ENCODE data around the gene TTC21A.

Gene TTC21A

DNA sequence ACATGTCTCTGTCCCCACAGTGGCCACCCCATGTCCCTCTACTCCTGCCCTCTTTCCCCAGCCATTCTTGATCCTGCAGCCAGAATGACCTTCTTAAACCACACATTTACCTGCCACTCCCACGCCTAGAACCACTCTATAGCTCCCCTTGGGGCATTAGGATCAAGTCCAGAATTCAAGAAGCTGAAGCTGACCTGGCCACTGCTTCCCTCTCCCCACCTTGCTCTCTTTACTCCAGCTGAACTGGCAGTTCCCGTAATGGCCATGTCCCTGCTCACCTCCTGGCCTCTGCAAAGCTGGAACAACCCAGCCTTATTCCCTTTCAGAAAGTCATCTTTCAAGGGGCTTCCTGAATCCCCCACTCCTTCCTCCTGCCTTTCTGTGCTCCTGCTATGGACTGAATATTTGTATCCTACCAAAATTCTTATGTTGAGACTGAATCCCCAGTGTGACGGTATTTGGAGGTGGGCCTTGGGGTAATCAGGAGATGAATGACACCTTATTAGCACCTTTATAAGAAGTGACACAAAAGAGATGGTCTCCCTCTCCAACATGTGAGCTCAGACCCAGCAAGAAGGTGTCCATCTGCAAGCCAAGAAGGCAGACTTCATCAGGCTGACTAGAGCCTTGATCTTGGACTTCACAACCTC, 42.1 kb downstream of the TTC21A start:
- no peak for TF ChIP-seq CTCF (IDR thresholded peaks at IDR 0.05; ENCODE audit: extremely low read depth, missing control alignments)

DNA sequence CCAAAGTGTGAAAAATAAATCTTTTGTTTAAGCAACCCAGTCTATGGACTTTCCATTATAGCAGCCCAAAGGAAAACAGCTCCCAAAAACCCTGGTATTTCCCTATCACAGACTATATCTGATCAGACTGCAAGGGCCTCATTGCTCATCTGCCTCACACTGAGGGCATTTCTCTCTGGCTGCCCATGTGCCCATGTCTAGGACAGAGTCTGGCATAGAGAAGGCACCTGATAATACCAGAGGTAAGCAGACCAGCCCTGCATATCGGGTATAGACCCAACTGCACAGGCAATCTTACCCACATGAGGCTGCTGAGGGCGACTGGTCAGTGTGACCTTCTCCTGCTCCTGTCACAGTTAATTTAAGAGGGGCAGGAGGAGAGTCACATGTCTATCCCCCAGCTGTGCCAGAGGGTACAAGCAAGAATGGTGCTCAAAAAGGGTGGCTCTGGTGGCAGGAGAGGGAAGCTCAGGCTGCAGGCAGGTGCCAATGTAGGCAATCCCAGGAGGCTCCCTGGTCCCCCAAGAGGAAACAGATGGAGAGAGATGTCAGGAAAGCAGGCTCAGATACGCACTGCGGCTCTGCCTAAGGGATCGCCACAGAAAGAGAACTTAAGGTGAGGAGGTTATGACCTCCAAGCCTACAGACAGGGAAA, 42.8 kb downstream of the TTC21A start:
- no peak for DNase-seq (ENCODE audit: low spot score)
- no peak for TF ChIP-seq CTCF (IDR thresholded peaks at IDR 0.05; ENCODE audit: extremely low read depth, missing control alignments)

More for the DNA sequence above, 42.1 kb downstream of the TTC21A start:
- DNase-seq (ENCODE audit: low spot score), result no peak

GRCh38 chr3:39150803-39151631, 43.5 kb downstream of the TTC21A start:
- DNase-seq (ENCODE audit: low spot score), result no peak
- TF ChIP-seq CTCF (IDR thresholded peaks at IDR 0.05; ENCODE audit: extremely low read depth, missing control alignments), result no peak

- no peak for DNase-seq (ENCODE audit: low spot score)
- no peak for TF ChIP-seq CTCF (IDR thresholded peaks at IDR 0.05; ENCODE audit: extremely low read depth, missing control alignments)
These were observed 46.4 kb downstream of the TTC21A start for GRCh38 chr3:39153977-39154279.

DNA sequence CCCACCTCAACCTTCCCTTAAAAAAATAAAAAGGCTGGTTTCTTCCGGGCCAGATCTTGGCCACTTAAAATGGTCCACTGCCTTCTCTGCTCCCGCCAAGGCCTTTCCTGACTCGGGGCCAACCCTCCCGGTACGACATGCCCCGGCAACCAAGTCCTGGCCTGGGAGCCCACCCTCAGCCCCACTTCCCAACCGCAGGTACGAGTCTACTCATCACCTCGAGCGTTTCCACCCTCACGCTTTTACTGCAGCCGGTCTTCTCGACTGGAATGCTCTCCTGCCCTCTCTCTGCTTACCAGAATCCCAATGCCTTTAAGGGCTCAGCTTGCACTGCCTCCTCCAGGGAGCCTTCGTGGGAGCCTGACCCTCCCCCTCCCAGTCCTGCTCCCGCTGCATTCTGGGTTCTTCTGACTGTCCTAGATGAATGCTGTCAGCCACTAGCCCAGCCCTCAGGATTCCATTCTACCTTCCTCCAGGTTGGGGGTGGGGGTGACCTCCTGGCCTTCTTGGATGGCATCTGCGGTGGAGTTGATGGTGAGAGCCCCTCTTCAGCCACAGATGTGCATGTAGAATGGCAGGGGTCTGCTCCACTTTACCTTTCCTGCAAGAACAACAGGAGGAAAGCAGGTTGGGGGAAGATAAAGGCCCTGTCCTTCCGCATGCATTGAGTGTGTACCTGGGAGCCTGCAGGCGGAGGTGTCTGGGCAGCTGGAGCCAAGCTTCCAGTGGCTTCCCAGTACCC, 47.0 kb downstream of the TTC21A start:
- no peak for DNase-seq (ENCODE audit: low spot score)
- no peak for TF ChIP-seq CTCF (IDR thresholded peaks at IDR 0.05; ENCODE audit: extremely low read depth, missing control alignments)

GRCh38 chr3:39156421-39156820, 48.9 kb downstream of the TTC21A start:
- no peak for TF ChIP-seq CTCF (IDR thresholded peaks at IDR 0.05; ENCODE audit: extremely low read depth, missing control alignments)
- DNase-seq (ENCODE audit: low spot score), result no peak

Measured in GM20000 (cell line).